Esophagus squamous epithelium (tissue), 5 donors: ENCODE measurements around the gene TRIM72. TPM values are rescaled to one million over a fixed set of nuclear protein-coding genes. Genes with fewer than 3 reads are reported as not detected.

Experiments used
- DNase-seq: peaks from one replicate; lab custom pipeline; 2025; lab: John Stamatoyannopoulos, UW
- H3K27ac ChIP-seq, 4 donors: fragments of 200-600 bp; sonication (generic); one replicate each; pipeline ENCODE4 v1.5.1; 2016 to 2019; ENCODE audit warnings: mild to moderate bottlenecking in 1 of 4
- H3K27me3 ChIP-seq, 4 donors: fragments of 200-600 bp; sonication (generic); 1 replicate in 3 of 4; 2 replicates in 1 of 4; pipeline versions ENCODE4 v1.5.1 to v1.6.0; 2017 to 2021; ENCODE audit warnings: antibody characterized with exemption in 1 of 4
- H3K36me3 ChIP-seq, 3 donors: fragments of 200-600 bp; sonication (generic); one replicate each; pipeline ENCODE4 v1.5.1; 2016 to 2019
- H3K4me1 ChIP-seq, 3 donors: fragments of 200-600 bp; sonication (generic); one replicate each; pipeline ENCODE4 v1.5.1; 2017 to 2019
- H3K4me3 ChIP-seq, 4 donors: fragments of 200-600 bp; sonication (generic); 1 replicate in 3 of 4; 2 replicates in 1 of 4; pipeline ENCODE4 v1.5.1; 2016 to 2019; ENCODE audit warnings: mild to moderate bottlenecking in 2 of 4, moderate library complexity in 1 of 4
- H3K9me3 ChIP-seq, 3 donors: fragments of 200-600 bp; sonication (generic); one replicate each; pipeline ENCODE4 v1.5.1; 2016 to 2019
- POLR2A ChIP-seq, 4 donors: fragments of 450-650 bp; IDR thresholded peaks; one replicate each; pipeline ENCODE4 v1.6.1; 2017; ENCODE audit warnings: antibody characterized with exemption in 4 of 4, mild to moderate bottlenecking in 4 of 4, moderate library complexity in 3 of 4
- WGBS, 2 donors: methylation state at CpG; one replicate each; pipeline ENCODE4 v1.1.5; 2018; 5-methylcytosine and 5-hydroxymethylcytosine counted together
- intact Hi-C: fragments of 100-400 bp; cut with DNase I; formaldehyde crosslinking; loops from one replicate; pipeline ENCODE4 v1.15.0; 2022
- total RNA-seq, 4 donors: library from RNA; depleted of rRNA; stranded (reverse); fragments of >200 nt; gene quantifications; one replicate each; pipeline ENCODE4 v1.1.0, GENCODE V29; 2016
- TF ChIP-seq, protein P1 (sequence below), 6 experiments: fragments of 450-650 bp in 4 of 6; fragments of 200-600 bp in 2 of 6; sonication (generic) in 2 of 6; IDR thresholded peaks; one replicate each; pipeline ENCODE4 v1.5.1; 2016 to 2019; ENCODE audit warnings: antibody characterized with exemption in 6 of 6, mild to moderate bottlenecking in 4 of 6, moderate library complexity in 4 of 6
- donor health status: DM: yes; HTN: yes; CAD: no.

Gene TRIM72
- total RNA-seq, 4 donors from 2014 or later: not detected

- Histone ChIP-seq H3K4me3 (peak within 1 kb of the TSS in 3 of 4 donors; percentile 27 to 70 (median 45)), H3K9me3 (no peaks in the 10 kb centered on the region), H3K4me1 (peaks cover 24 to 30% (median 28%) of the 10 kb centered on the region in 3 donors), H3K27me3 (peaks cover 16 to 94% (median 24%) of the 10 kb centered on the region in 4 donors), H3K36me3 (no peaks in the 10 kb centered on the region), H3K27ac (no peak within 1 kb of the TSS)
- intact Hi-C loops: no loop called here
- no peak for DNase-seq
- 6% methylated on average over 15 to 18 of the region's 52 CpGs for WGBS, 2 donors
- TF ChIP-seq, protein P1, sequence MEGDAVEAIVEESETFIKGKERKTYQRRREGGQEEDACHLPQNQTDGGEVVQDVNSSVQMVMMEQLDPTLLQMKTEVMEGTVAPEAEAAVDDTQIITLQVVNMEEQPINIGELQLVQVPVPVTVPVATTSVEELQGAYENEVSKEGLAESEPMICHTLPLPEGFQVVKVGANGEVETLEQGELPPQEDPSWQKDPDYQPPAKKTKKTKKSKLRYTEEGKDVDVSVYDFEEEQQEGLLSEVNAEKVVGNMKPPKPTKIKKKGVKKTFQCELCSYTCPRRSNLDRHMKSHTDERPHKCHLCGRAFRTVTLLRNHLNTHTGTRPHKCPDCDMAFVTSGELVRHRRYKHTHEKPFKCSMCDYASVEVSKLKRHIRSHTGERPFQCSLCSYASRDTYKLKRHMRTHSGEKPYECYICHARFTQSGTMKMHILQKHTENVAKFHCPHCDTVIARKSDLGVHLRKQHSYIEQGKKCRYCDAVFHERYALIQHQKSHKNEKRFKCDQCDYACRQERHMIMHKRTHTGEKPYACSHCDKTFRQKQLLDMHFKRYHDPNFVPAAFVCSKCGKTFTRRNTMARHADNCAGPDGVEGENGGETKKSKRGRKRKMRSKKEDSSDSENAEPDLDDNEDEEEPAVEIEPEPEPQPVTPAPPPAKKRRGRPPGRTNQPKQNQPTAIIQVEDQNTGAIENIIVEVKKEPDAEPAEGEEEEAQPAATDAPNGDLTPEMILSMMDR (IDR thresholded peaks at IDR 0.05): no peak
- TF ChIP-seq POLR2A (IDR thresholded peaks at IDR 0.05): no peak
Observed at GRCh38 chr16:31216422-31217135, 2.7 kb downstream of the TRIM72 start, which contains the start of gene PYDC1. TSS of gene PYDC1 (minus strand) at chr16:31217135. CDS start at chr16:31217028, 107 bp downstream.

DNA sequence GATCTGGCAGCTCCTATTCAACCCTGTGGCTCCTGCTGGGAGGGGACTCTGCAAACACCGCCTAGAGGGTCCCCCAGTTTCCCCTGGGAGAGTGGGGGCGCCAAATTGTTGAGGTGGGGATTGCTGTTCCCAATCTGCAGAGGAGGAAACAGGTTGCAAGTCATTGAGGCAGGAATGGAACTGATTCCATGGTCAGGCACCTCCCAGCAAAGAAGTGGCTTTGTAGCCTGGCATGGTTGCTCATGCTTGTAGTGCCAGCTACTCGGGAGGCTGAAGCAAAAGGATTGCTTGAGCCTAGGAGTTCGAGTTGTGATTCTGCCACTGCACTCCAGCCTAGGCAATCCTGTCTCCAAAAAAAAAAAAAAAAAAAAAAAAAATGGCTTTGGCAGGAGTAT lies 3.2 kb downstream of the TRIM72 start:
- Histone ChIP-seq H3K4me1 (peaks cover 24 to 34% (median 28%) of the 10 kb centered on the region in 3 donors), H3K27ac (no peak overlapping the region), H3K27me3 (peaks cover 16 to 97% (median 24%) of the 10 kb centered on the region in 4 donors), H3K4me3 (peak overlapping the region in 2 of 4 donors; percentile 45 to 70), H3K36me3 (no peaks in the 10 kb centered on the region), H3K9me3 (no peaks in the 10 kb centered on the region)
- intact Hi-C loops: no loop called here
- 12 to 18% methylated on average over 2 to 4 of the region's 4 CpGs for WGBS, 2 donors
- DNase-seq: no peak
- TF ChIP-seq, protein P1 (IDR thresholded peaks at IDR 0.05): no peak
- no peak for TF ChIP-seq POLR2A (IDR thresholded peaks at IDR 0.05)

- intact Hi-C loops: no loop called here
- WGBS, 2 donors: 89% methylated on average over 7 of the region's 15 CpGs; no CpG with 5 or more reads in 1 of the 2 donors
- peaks cover 24 to 35% (median 28%) of the 10 kb centered on the region in 3 donors for H3K4me1 ChIP-seq
- no peak for TF ChIP-seq POLR2A (IDR thresholded peaks at IDR 0.05)
- TF ChIP-seq, protein P1 (IDR thresholded peaks at IDR 0.05): no peak
- H3K36me3 ChIP-seq: no peaks in the 10 kb centered on the region
- no peak for DNase-seq
- H3K27me3 ChIP-seq: peaks cover 16 to 97% (median 24%) of the 10 kb centered on the region in 4 donors
- H3K4me3 ChIP-seq: no peak overlapping the region
- H3K27ac ChIP-seq: no peak overlapping the region
- H3K9me3 ChIP-seq: no peaks in the 10 kb centered on the region
Observed at GRCh38 chr16:31219154-31219741, 5.3 kb downstream of the TRIM72 start.

GRCh38 chr16:31221357-31222160 lies 7.6 kb downstream of the TRIM72 start:
- TF ChIP-seq POLR2A (IDR thresholded peaks at IDR 0.05): no peak
- TF ChIP-seq, protein P1 (IDR thresholded peaks at IDR 0.05): no peak
- intact Hi-C loops: no loop called here
- 53 to 54% methylated on average over 12 of the region's 12 CpGs for WGBS, 2 donors
- no peaks in the 10 kb centered on the region for H3K36me3 ChIP-seq
- H3K4me1 ChIP-seq: peaks cover 5 to 15% (median 6%) of the 10 kb centered on the region in 3 donors
- no peak for DNase-seq
- no peaks in the 10 kb centered on the region for H3K9me3 ChIP-seq
- H3K27me3 ChIP-seq: peaks cover 10 to 97% (median 13%) of the 10 kb centered on the region in 4 donors
- H3K27ac ChIP-seq: no peak overlapping the region
- H3K4me3 ChIP-seq: no peak overlapping the region
